ENCODE data around the gene ABHD16B. TPM values are rescaled to one million over a fixed set of nuclear protein-coding genes. Genes with fewer than 3 reads are reported as not detected.

The ABHD16B gene
- total and polyA plus RNA-seq, 2 donors (not counting 1 experiment from before 2014, with no cell fraction given) = not detected

- Histone ChIP-seq H3K27ac (ENCODE audit: low read length in 2 of 2) (no peak overlapping the region), H3K4me3 (ENCODE audit: control extremely low read depth in 1 of 5, extremely low read depth in 1 of 5, insufficient read depth in 1 of 5, low read depth in 2 of 5, low read length in 4 of 5) (no peak overlapping the region), H4K20me1 (ENCODE audit: control insufficient read depth, insufficient read depth, low read length, poor library complexity, severe bottlenecking) (no peaks in the 10 kb centered on the region), H3K27me3 (replicated peaks in 1 of 4; ENCODE audit: control extremely low read depth in 1 of 4, control insufficient read depth in 3 of 4, insufficient read depth in 4 of 4, low read length in 3 of 4) (peaks cover 0 to 8% (median 0%) of the 10 kb centered on the region in 4 experiments), H3K9me3 (ENCODE audit: control extremely low read depth in 1 of 3, control insufficient read depth in 2 of 3, insufficient read depth in 1 of 3, low read length in 2 of 3) (no peaks in the 10 kb centered on the region), H3K4me1 (ENCODE audit: control insufficient read depth in 2 of 2, insufficient read depth in 2 of 2, low read length in 2 of 2) (peaks cover 4 to 6% of the 10 kb centered on the region in 2 donors), H2AFZ (ENCODE audit: insufficient read depth, low read depth, low read length, poor library complexity, severe bottlenecking) (no peak overlapping the region), H3K9ac (ENCODE audit: low read length) (no peak overlapping the region), H3K4me2 (replicated peaks; ENCODE audit: low read depth, low read length, poor library complexity, severe bottlenecking) (no peak overlapping the region), H3K79me2 (ENCODE audit: control insufficient read depth, insufficient read depth, low read length) (no peaks in the 10 kb centered on the region), H3K36me3 (replicated peaks in 1 of 2; ENCODE audit: control extremely low read depth in 1 of 2, control insufficient read depth in 1 of 2, extremely low read depth in 1 of 2, insufficient read depth in 2 of 2, low read length in 1 of 2) (no peaks in the 10 kb centered on the region)
- Mint-ChIP-seq H3K9me3 (ENCODE audit: insufficient read depth) (no peaks in the 10 kb centered on the region), H3K27ac (no peak overlapping the region), H3K27me3 (peaks cover 3% of the 10 kb centered on the region), H3K4me3 (no peak overlapping the region), H3K4me1 (peaks cover 4% of the 10 kb centered on the region)
- DNase-seq (peak; percentile 6), ATAC-seq (ENCODE audit: low read depth) (no peak)
- ChIA-PET CTCF (interaction anchor here (1.0 kb wide), 1 partner anchor 35 kb away, joined by 3 read pairs; no protein-coding TSS in a partner anchor), POLR2A (no interaction called here)
- WGBS (ENCODE audit: insufficient coverage) = 78% methylated on average over 27 of the region's 27 CpGs
- no peak for TF ChIP-seq EZH2 (IDR thresholded peaks at IDR 0.05; ENCODE audit: borderline replicate concordance, insufficient read depth, low read depth, low read length, poor library complexity, severe bottlenecking)
- TF ChIP-seq CTCF (IDR thresholded peaks at IDR 0.05) = no peak
- intact Hi-C loops (cut with micrococcal nuclease) = no loop called here
These were observed 24.6 kb upstream of the ABHD16B start for GRCh38 chr20:63836458-63837344.

- Mint-ChIP-seq H3K4me3 (no peak overlapping the region), H3K9me3 (ENCODE audit: insufficient read depth) (no peaks in the 10 kb centered on the region), H3K27me3 (peaks cover 7% of the 10 kb centered on the region), H3K27ac (no peak overlapping the region), H3K4me1 (peaks cover 12% of the 10 kb centered on the region)
- H3K27ac ChIP-seq (ENCODE audit: low read length in 2 of 2) = no peak overlapping the region
- peaks cover 0 to 10% (median 0%) of the 10 kb centered on the region in 4 experiments for H3K27me3 ChIP-seq (replicated peaks in 1 of 4; ENCODE audit: control extremely low read depth in 1 of 4, control insufficient read depth in 3 of 4, insufficient read depth in 4 of 4, low read length in 3 of 4)
- no peak overlapping the region for H3K4me3 ChIP-seq (ENCODE audit: control extremely low read depth in 1 of 5, extremely low read depth in 1 of 5, insufficient read depth in 1 of 5, low read depth in 2 of 5, low read length in 4 of 5)
- no peak overlapping the region for H2AFZ ChIP-seq (ENCODE audit: insufficient read depth, low read depth, low read length, poor library complexity, severe bottlenecking)
- H3K9ac ChIP-seq (ENCODE audit: low read length) = no peak overlapping the region
- ChIA-PET POLR2A (no interaction called here), CTCF (no interaction called here)
- H3K79me2 ChIP-seq (ENCODE audit: control insufficient read depth, insufficient read depth, low read length) = no peaks in the 10 kb centered on the region
- TF ChIP-seq EZH2 (IDR thresholded peaks at IDR 0.05; ENCODE audit: borderline replicate concordance, insufficient read depth, low read depth, low read length, poor library complexity, severe bottlenecking) (no peak), CTCF (IDR thresholded peaks at IDR 0.05) (no peak)
- H3K9me3 ChIP-seq (ENCODE audit: control extremely low read depth in 1 of 3, control insufficient read depth in 2 of 3, insufficient read depth in 1 of 3, low read length in 2 of 3) = no peaks in the 10 kb centered on the region
- DNase-seq (no peak), ATAC-seq (ENCODE audit: low read depth) (no peak)
- H3K4me2 ChIP-seq (replicated peaks; ENCODE audit: low read depth, low read length, poor library complexity, severe bottlenecking) = no peak overlapping the region
- 64% methylated on average over 3 of the region's 8 CpGs for WGBS (ENCODE audit: insufficient coverage)
- H4K20me1 ChIP-seq (ENCODE audit: control insufficient read depth, insufficient read depth, low read length, poor library complexity, severe bottlenecking) = no peaks in the 10 kb centered on the region
- peaks cover 7 to 14% of the 10 kb centered on the region in 2 donors for H3K4me1 ChIP-seq (ENCODE audit: control insufficient read depth in 2 of 2, insufficient read depth in 2 of 2, low read length in 2 of 2)
- no peaks in the 10 kb centered on the region for H3K36me3 ChIP-seq (replicated peaks in 1 of 2; ENCODE audit: control extremely low read depth in 1 of 2, control insufficient read depth in 1 of 2, extremely low read depth in 1 of 2, insufficient read depth in 2 of 2, low read length in 1 of 2)
- intact Hi-C loops (cut with micrococcal nuclease) = no loop called here
These were observed 23.8 kb upstream of the ABHD16B start for GRCh38 chr20:63837479-63837878.
